Activated CD8-positive, alpha-beta T cell treated with anti-CD3 and anti-CD28 coated beads for 36 hours (primary cell): ENCODE data around the gene PDGFB. TPM values are rescaled to one million over a fixed set of nuclear protein-coding genes. Genes with fewer than 3 reads are reported as not detected.

ENCODE experiments used
- ATAC-seq: fragments of 200-7000 bp; cut with Tn5 transposase; one replicate; pipeline ENCODE4 v1.10.0; 2021; ENCODE audit warnings: mild to moderate bottlenecking, moderate library complexity
- CTCF ChIA-PET: fragments of 350-600 bp; sonication (Branson Sonifier 250); formaldehyde crosslinking; loops from one replicate; lab custom pipeline; 2021; ENCODE audit warnings: antibody characterized with exemption; lab: Charles Lee
- POLR2A ChIA-PET: fragments of 350-600 bp; sonication (Branson Sonifier 250); formaldehyde crosslinking; loops from one replicate; lab custom pipeline; 2021; ENCODE audit warnings: antibody characterized with exemption; lab: Charles Lee
- DNase-seq: peaks from one replicate; pipeline ENCODE4 v3.0.0-alpha.2; 2020
- H3K27ac Mint-ChIP-seq: one replicate; pipeline ENCODE4 v1.8.0; 2021; ENCODE audit warnings: mild to moderate bottlenecking, mixed read lengths
- H3K27me3 Mint-ChIP-seq: one replicate; pipeline ENCODE4 v1.8.0; 2021; ENCODE audit warnings: mixed read lengths
- H3K36me3 Mint-ChIP-seq: one replicate; pipeline ENCODE4 v1.8.0; 2021; ENCODE audit warnings: low read depth, mixed read lengths
- H3K4me1 Mint-ChIP-seq: one replicate; pipeline ENCODE4 v1.8.0; 2021; ENCODE audit warnings: low read depth, mixed read lengths
- H3K4me3 Mint-ChIP-seq: one replicate; pipeline ENCODE4 v1.8.0; 2021; ENCODE audit warnings: mild to moderate bottlenecking, moderate library complexity, mixed read lengths
- H3K9me3 Mint-ChIP-seq: one replicate; pipeline ENCODE4 v1.8.0; 2021; ENCODE audit warnings: mixed read lengths
- CTCF ChIP-seq: fragments of 200-600 bp; IDR thresholded peaks from one replicate; pipeline ENCODE4 v1.8.0; 2022; ENCODE audit warnings: antibody characterized with exemption, mild to moderate bottlenecking
- intact Hi-C: fragments of 100-400 bp; cut with micrococcal nuclease; formaldehyde crosslinking; loops from one replicate; pipeline ENCODE4 v1.10.0; 2022
- total RNA-seq, 2 experiments: library from RNA; stranded (reverse); gene quantifications; one replicate each; pipeline ENCODE4 v1.2.3, GENCODE V29; 2021

PDGFB gene
- total RNA-seq, 2 experiments from 2014 or later = 1.7 to 3.0 TPM

GRCh38 chr22:39176143-39176713, 68.6 kb downstream of the PDGFB start:
- Mint-ChIP-seq H3K27ac (no peak overlapping the region), H3K27me3 (no peaks in the 10 kb centered on the region), H3K36me3 (no peaks in the 10 kb centered on the region), H3K9me3 (no peaks in the 10 kb centered on the region), H3K4me3 (no peak overlapping the region), H3K4me1 (peaks cover 48% of the 10 kb centered on the region)
- ChIA-PET CTCF (interaction anchor here (1.0 kb wide), 1 partner anchor 39 kb away, joined by 3 read pairs; no protein-coding TSS in a partner anchor), POLR2A (no interaction called here)
- intact Hi-C loops = no loop called here
- DNase-seq (no peak), ATAC-seq (no peak)
- no peak for TF ChIP-seq CTCF

- intact Hi-C loops = no loop called here
- TF ChIP-seq CTCF = no peak
- peaks cover 54% of the 10 kb centered on the region for H3K4me1 Mint-ChIP-seq
- no peaks in the 10 kb centered on the region for H3K36me3 Mint-ChIP-seq
- no peak for DNase-seq
- peak overlapping the region; percentile 34 for H3K27ac Mint-ChIP-seq
- ATAC-seq = no peak
- no peaks in the 10 kb centered on the region for H3K9me3 Mint-ChIP-seq
- H3K27me3 Mint-ChIP-seq = no peaks in the 10 kb centered on the region
- ChIA-PET POLR2A (interaction anchor here (1.2 to 2.9 kb wide), 4 partner anchors 28 to 144 kb away, joined by 3 to 21 read pairs (median 4); partner anchors contain the start of gene RPL3), CTCF (interaction anchor here (0.6 to 8.2 kb wide), 3 partner anchors 40 to 421 kb away, joined by 3 to 135 read pairs (median 3); no protein-coding TSS in a partner anchor)
- H3K4me3 Mint-ChIP-seq = no peak overlapping the region
Observed at GRCh38 chr22:39175353-39176142, 69.2 kb downstream of the PDGFB start.

- peaks cover 54% of the 10 kb centered on the region for H3K4me1 Mint-ChIP-seq
- CTCF ChIA-PET = interaction anchor here (2.3 to 8.2 kb wide), 3 partner anchors 130 to 142 kb away, joined by 12 to 135 read pairs (median 24); no protein-coding TSS in a partner anchor
- no peaks in the 10 kb centered on the region for H3K36me3 Mint-ChIP-seq
- TF ChIP-seq CTCF = no peak
- DNase-seq (peak; percentile 80), ATAC-seq (peak; percentile 55)
- peak overlapping the region; percentile 77 for H3K27ac Mint-ChIP-seq
- peak overlapping the region; percentile 32 for H3K4me3 Mint-ChIP-seq
- no peaks in the 10 kb centered on the region for H3K27me3 Mint-ChIP-seq
- intact Hi-C loops = no loop called here
- POLR2A ChIA-PET = interaction anchor here (1.2 to 2.9 kb wide), 6 partner anchors 21 to 145 kb away, joined by 3 to 21 read pairs (median 4); partner anchors contain the start of gene RPL3
- H3K9me3 Mint-ChIP-seq = no peaks in the 10 kb centered on the region
Observed at GRCh38 chr22:39174498-39175352, 70.1 kb downstream of the PDGFB start.

GRCh38 chr22:39173787-39174497, 70.8 kb downstream of the PDGFB start:
- Mint-ChIP-seq H3K36me3 (no peaks in the 10 kb centered on the region), H3K4me3 (peak overlapping the region; percentile 32), H3K4me1 (peaks cover 54% of the 10 kb centered on the region), H3K27me3 (no peaks in the 10 kb centered on the region), H3K9me3 (no peaks in the 10 kb centered on the region), H3K27ac (peak overlapping the region; percentile 77)
- TF ChIP-seq CTCF = no peak
- ATAC-seq = peak; percentile 53
- peak; percentile 68 for DNase-seq
- intact Hi-C loops = no loop called here
- CTCF ChIA-PET = interaction anchor here (0.9 to 8.2 kb wide), 8 partner anchors 20 to 343 kb away, joined by 3 to 135 read pairs (median 4); no protein-coding TSS in a partner anchor
- POLR2A ChIA-PET = interaction anchor here (1.2 to 2.9 kb wide), 7 partner anchors 20 to 145 kb away, joined by 3 to 21 read pairs (median 6); partner anchors contain the start of gene RPL3

Other genes with a start within 250 kb of the PDGFB start
- 10 to 100 TPM; 82.2 to 82.6 TPM for gene APOBEC3C, start 230.7 kb downstream of the PDGFB start, total RNA-seq
- gene APOBEC3D, start 223.9 kb downstream of the PDGFB start, total RNA-seq = 10 to 100 TPM; 34.4 to 34.9 TPM
- 10 to 100 TPM; 20.7 to 25.0 TPM for gene APOBEC3F, start 204.1 kb downstream of the PDGFB start, total RNA-seq
- 10 to 100 TPM; 66.0 to 66.5 TPM for gene APOBEC3G, start 167.7 kb downstream of the PDGFB start, total RNA-seq
- gene APOBEC3H, start 147.7 kb downstream of the PDGFB start, total RNA-seq = 1 to 10 TPM; 6.8 to 7.1 TPM
- 10 to 100 TPM; 23.6 to 25.0 TPM for gene CBX7, start 92.3 kb downstream of the PDGFB start, total RNA-seq
- 1,000 to 10,000 TPM; 3,563 to 3,599 TPM for gene RPL3, start 74.6 kb upstream of the PDGFB start, total RNA-seq
- gene SYNGR1, start 105.0 kb upstream of the PDGFB start, total RNA-seq = 1 to 10 TPM; 2.4 to 3.8 TPM
- 10 to 100 TPM; 21.6 to 22.8 TPM for gene TAB1, start 154.8 kb upstream of the PDGFB start, total RNA-seq
- gene MGAT3, start 212.0 kb upstream of the PDGFB start, total RNA-seq = 1 to 10 TPM in 1 of 2 experiments, under 1 TPM in 1; 0.90 to 1.9 TPM